ENCODE measurements around the gene BZW2.
"Not testable (repeated sequence)": the region's sequence is repeated elsewhere in the genome, so short reads cannot be mapped to it uniquely, and the experiment has no call there.

The BZW2 gene

GRCh38 chr7:16677978-16678494 lies 32.1 kb downstream of the BZW2 start:
- DNase-seq: no peak

- not testable (repeated sequence) for DNase-seq
Measured at GRCh38 chr7:16678645-16679566, 32.9 kb downstream of the BZW2 start.

GRCh38 chr7:16684935-16685334 lies 39.0 kb downstream of the BZW2 start:
- no peak for DNase-seq

GRCh38 chr7:16685535-16685934 lies 39.6 kb downstream of the BZW2 start:
- no peak for DNase-seq

- DNase-seq: no peak
Measured at GRCh38 chr7:16688249-16688648, 42.3 kb downstream of the BZW2 start.

- no peak for DNase-seq
Measured at GRCh38 chr7:16691241-16691640, 45.3 kb downstream of the BZW2 start.

- no peak for DNase-seq
Measured at GRCh38 chr7:16693601-16694318, 47.8 kb downstream of the BZW2 start.

GRCh38 chr7:16694806-16695205 lies 48.8 kb downstream of the BZW2 start:
- no peak for DNase-seq

- no peak for DNase-seq
Measured at GRCh38 chr7:16695621-16696237, 49.7 kb downstream of the BZW2 start.

- DNase-seq: no peak
Measured at GRCh38 chr7:16697507-16698199, 51.7 kb downstream of the BZW2 start.

GRCh38 chr7:16698200-16698905 lies 52.4 kb downstream of the BZW2 start:
- DNase-seq: no peak

- no peak for DNase-seq
Measured at GRCh38 chr7:16702441-16702840, 56.5 kb downstream of the BZW2 start.

GRCh38 chr7:16708511-16708910 lies 62.5 kb downstream of the BZW2 start:
- no peak for DNase-seq

GRCh38 chr7:16708980-16709379 lies 63.0 kb downstream of the BZW2 start:
- no peak for DNase-seq

GRCh38 chr7:16710651-16711050 lies 64.7 kb downstream of the BZW2 start:
- no peak for DNase-seq

GRCh38 chr7:16711730-16712129 lies 65.7 kb downstream of the BZW2 start:
- no peak for DNase-seq

GRCh38 chr7:16712916-16713315 lies 66.9 kb downstream of the BZW2 start:
- no peak for DNase-seq

GRCh38 chr7:16715928-16716327 lies 69.9 kb downstream of the BZW2 start:
- DNase-seq: no peak

- DNase-seq: no peak
Measured at GRCh38 chr7:16718111-16718656, 72.2 kb downstream of the BZW2 start.

GRCh38 chr7:16719699-16720098 lies 73.7 kb downstream of the BZW2 start:
- DNase-seq: no peak

- DNase-seq: no peak
Measured at GRCh38 chr7:16721541-16721940, 75.6 kb downstream of the BZW2 start.

- no peak for DNase-seq
Measured at GRCh38 chr7:16724344-16724743, 78.4 kb downstream of the BZW2 start.

Data from T-helper 9 cell (primary cell).